VCaP (cell line): ENCODE measurements around the gene LTN1.
"Not testable (repeated sequence)": the region's sequence is repeated elsewhere in the genome, so short reads cannot be mapped to it uniquely, and the experiment has no call there.

Experiments
- H3K27ac ChIP-seq: fragments of 450-650 bp; 2 replicates; pipeline ENCODE4 v1.5.1; 2017
- CTCF ChIP-seq: fragments of 450-650 bp; conservative IDR thresholded peaks from 2 replicates; pipeline ENCODE4 v1.5.1; 2017; ENCODE audit warnings: mild to moderate bottlenecking, moderate library complexity

LTN1 gene

GRCh38 chr21:29024474-29025327, 32.0 kb upstream of the LTN1 start, which contains the start of gene USP16:
Gene USP16, plus strand, starts transcription at chr21:29024668. Its CDS starts 3,246 bp downstream, at chr21:29027914.
- peak; percentile 55 for TF ChIP-seq CTCF
- peak within 1 kb of the TSS; percentile 96 for H3K27ac ChIP-seq

- no peak for TF ChIP-seq CTCF
- H3K27ac ChIP-seq = no peak overlapping the region
Observed at GRCh38 chr21:29022166-29022565, 29.5 kb upstream of the LTN1 start.

- peak overlapping the region; percentile 94 for H3K27ac ChIP-seq
Observed at GRCh38 chr21:29018540-29018939, 25.9 kb upstream of the LTN1 start.

GRCh38 chr21:29017639-29018237, 25.1 kb upstream of the LTN1 start:
- H3K27ac ChIP-seq = peak overlapping the region; percentile 94; the same call in 1 of the 2 replicates
- TF ChIP-seq CTCF = no peak

More at GRCh38 chr21:29018540-29018939, 25.9 kb upstream of the LTN1 start:
- TF ChIP-seq CTCF = no peak

- not testable (repeated sequence) for H3K27ac ChIP-seq
Observed at GRCh38 chr21:29011236-29011635, 18.6 kb upstream of the LTN1 start.

GRCh38 chr21:29008367-29008766, 15.7 kb upstream of the LTN1 start:
- H3K27ac ChIP-seq = no peak overlapping the region
- TF ChIP-seq CTCF = no peak

- TF ChIP-seq CTCF = no peak
- no peak overlapping the region for H3K27ac ChIP-seq
Observed at GRCh38 chr21:29007810-29008209, 15.1 kb upstream of the LTN1 start.

- TF ChIP-seq CTCF = no peak
- H3K27ac ChIP-seq = no peak overlapping the region
Observed at GRCh38 chr21:29007135-29007534, 14.5 kb upstream of the LTN1 start.
